T-helper 1 cell treated with Interleukin-12 subunit alpha and Interleukin-12 subunit beta and Interleukin-4 antibody, amounts not matched to agents 30 ng/mL and 1 ng/mL, for 36 hours (primary cell): ENCODE results near the gene FLT1. TPM values are rescaled to one million over a fixed set of nuclear protein-coding genes. Genes with fewer than 3 reads are reported as not detected.

Experiments used
- intact Hi-C: fragments of 100-400 bp; cut with micrococcal nuclease; formaldehyde crosslinking; loops from one replicate; pipeline ENCODE4 v1.15.1; 2024
- total RNA-seq: library from RNA; stranded (reverse); gene quantifications from 2 replicates; pipeline ENCODE4 v1.2.3, GENCODE V29; 2022

FLT1 gene
- total RNA-seq, 1 donor from 2014 or later: 3.9 TPM

GRCh38 chr13:28435917-28436316, 59.0 kb downstream of the FLT1 start:
- intact Hi-C loops: no loop called here

- intact Hi-C loops: no loop called here
Observed at GRCh38 chr13:28434926-28435325, 60.0 kb downstream of the FLT1 start.

- intact Hi-C loops: no loop called here
Observed at GRCh38 chr13:28432816-28433560, 61.9 kb downstream of the FLT1 start.

GRCh38 chr13:28429685-28430290, 65.1 kb downstream of the FLT1 start:
- intact Hi-C loops: loop anchor here (10.0 kb wide), 1 partner anchor 295 kb away; the partner anchor contains the start of gene PAN3

GRCh38 chr13:28429096-28429495, 65.8 kb downstream of the FLT1 start:
- intact Hi-C loops: loop anchor here (10.0 kb wide), 1 partner anchor 294 kb away; the partner anchor contains the start of gene PAN3

GRCh38 chr13:28426381-28426780, 68.5 kb downstream of the FLT1 start:
- intact Hi-C loops: loop anchor here (10.0 kb wide), 1 partner anchor 292 kb away; the partner anchor contains the start of gene PAN3

GRCh38 chr13:28425793-28426192, 69.1 kb downstream of the FLT1 start:
- intact Hi-C loops: loop anchor here (10.0 kb wide), 1 partner anchor 291 kb away; the partner anchor contains the start of gene PAN3

- intact Hi-C loops: loop anchor here (5.0 to 10.0 kb wide), 2 partner anchors 67 to 290 kb away; partner anchors contain the start of gene PAN3
Observed at GRCh38 chr13:28424541-28424940, 70.4 kb downstream of the FLT1 start.

GRCh38 chr13:28423010-28423409, 71.9 kb downstream of the FLT1 start:
- intact Hi-C loops: loop anchor here (5.0 to 10.0 kb wide), 2 partner anchors 66 to 288 kb away; partner anchors contain the start of gene PAN3

- intact Hi-C loops: loop anchor here (5.0 to 10.0 kb wide), 2 partner anchors 65 to 287 kb away; partner anchors contain the start of gene PAN3
Observed at GRCh38 chr13:28421676-28422410, 73.1 kb downstream of the FLT1 start.

GRCh38 chr13:28420704-28421103, 74.2 kb downstream of the FLT1 start:
- intact Hi-C loops: loop anchor here (5.0 to 10.0 kb wide), 2 partner anchors 63 to 286 kb away; partner anchors contain the start of gene PAN3

GRCh38 chr13:28415994-28416421, 78.9 kb downstream of the FLT1 start:
- intact Hi-C loops: loop anchor here (2.0 kb wide), 1 partner anchor 243 kb away; the partner anchor contains the start of gene POMP

GRCh38 chr13:28413999-28414398, 80.9 kb downstream of the FLT1 start:
- intact Hi-C loops: no loop called here

- intact Hi-C loops: no loop called here
Observed at GRCh38 chr13:28412981-28413380, 81.9 kb downstream of the FLT1 start.

- intact Hi-C loops: no loop called here
Observed at GRCh38 chr13:28411831-28412353, 83.0 kb downstream of the FLT1 start.

GRCh38 chr13:28410096-28410495, 84.8 kb downstream of the FLT1 start:
- intact Hi-C loops: no loop called here

- intact Hi-C loops: loop anchor here (5.0 kb wide), 1 partner anchor 228 kb away; no protein-coding TSS in a partner anchor
Observed at GRCh38 chr13:28409648-28410047, 85.3 kb downstream of the FLT1 start.

- intact Hi-C loops: loop anchor here (5.0 kb wide), 1 partner anchor 228 kb away; no protein-coding TSS in a partner anchor
Observed at GRCh38 chr13:28408863-28409262, 86.1 kb downstream of the FLT1 start.

- intact Hi-C loops: loop anchor here (5.0 kb wide), 1 partner anchor 229 kb away; no protein-coding TSS in a partner anchor
Observed at GRCh38 chr13:28408235-28408848, 86.6 kb downstream of the FLT1 start.

GRCh38 chr13:28406733-28407266, 88.1 kb downstream of the FLT1 start:
- intact Hi-C loops: loop anchor here (5.0 kb wide), 1 partner anchor 231 kb away; no protein-coding TSS in a partner anchor
